HFFc6 (cell line): ENCODE results near the gene MIA. TPM values are rescaled to one million over a fixed set of nuclear protein-coding genes. Genes with fewer than 3 reads are reported as not detected.

Experiments
- DNase-seq: peaks from one replicate; pipeline ENCODE4 v3.0.0-alpha.2; 2018
- H3K27ac Mint-ChIP-seq: 2 replicates; pipeline ENCODE4 v1.8.0; 2020; ENCODE audit warnings: mild to moderate bottlenecking, mixed read lengths
- H3K27me3 Mint-ChIP-seq: 2 replicates; pipeline ENCODE4 v1.8.0; 2021; ENCODE audit warnings: mild to moderate bottlenecking, moderate library complexity, mixed read lengths; ENCODE audit not compliant: insufficient read depth
- H3K36me3 Mint-ChIP-seq: 2 replicates; pipeline ENCODE4 v1.8.0; 2021; ENCODE audit warnings: low read depth, mixed read lengths
- H3K4me1 Mint-ChIP-seq: 2 replicates; pipeline ENCODE4 v1.8.0; 2020; ENCODE audit warnings: low read depth, mixed read lengths
- H3K4me3 Mint-ChIP-seq: 2 replicates; pipeline ENCODE4 v1.8.0; 2020; ENCODE audit warnings: mild to moderate bottlenecking, moderate library complexity, mixed read lengths
- H3K9me3 Mint-ChIP-seq: 2 replicates; pipeline ENCODE4 v1.8.0; 2020; ENCODE audit warnings: mild to moderate bottlenecking, mixed read lengths
- total RNA-seq, 6 experiments: library from RNA; stranded (reverse); fragmentation: NEBNext Ultra II Directional; extraction: Animal tissue kit (Norgen Biotek cat#: 25700); gene quantifications; 2 replicates in 1 of 6; 3 replicates in 5 of 6; pipeline ENCODE4 v1.2.3, GENCODE V29; 2021
- TF ChIP-seq, protein P1 (sequence below): fragments of 200-600 bp; sonication (generic); IDR thresholded peaks from 2 replicates; pipeline ENCODE4 v1.5.0; 2021; ENCODE audit warnings: antibody characterized with exemption, mild to moderate bottlenecking

MIA gene
- total RNA-seq, 6 experiments from 2014 or later = not detected

DNA sequence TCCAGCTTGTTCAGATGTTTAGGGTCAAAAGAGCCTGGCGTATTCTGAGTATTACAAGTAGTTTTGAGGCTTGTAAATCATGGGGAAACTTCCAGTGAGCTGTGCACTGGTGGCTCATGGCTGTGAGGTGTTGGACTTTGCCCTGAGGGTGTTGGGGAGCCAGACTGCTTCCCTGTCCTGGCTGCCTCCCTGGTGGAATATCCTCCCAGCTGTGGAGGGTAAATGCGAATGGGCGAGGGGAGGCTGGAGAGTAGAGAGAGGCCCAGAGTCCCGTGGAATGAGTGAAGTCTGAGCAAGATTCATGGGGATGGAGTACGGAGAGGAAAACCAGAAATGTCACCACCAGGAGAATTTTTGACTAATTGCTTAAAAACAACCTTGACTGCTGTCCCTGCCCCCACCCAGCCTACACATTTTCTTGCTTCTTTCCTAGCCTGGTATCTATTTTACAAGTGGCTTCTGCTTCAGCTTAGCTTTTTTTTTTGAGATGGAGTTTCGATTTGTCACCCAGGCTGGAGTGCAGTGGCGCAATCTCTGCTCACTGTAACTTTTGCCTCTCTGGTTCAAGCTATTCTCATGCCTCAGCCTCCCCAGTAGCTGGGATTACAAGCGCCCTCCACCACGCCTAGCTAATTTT is 20.6 kb upstream of the MIA start:
- H3K27ac Mint-ChIP-seq = peak overlapping the region; percentile 64
- peak; percentile 21 for DNase-seq
- TF ChIP-seq, protein P1, sequence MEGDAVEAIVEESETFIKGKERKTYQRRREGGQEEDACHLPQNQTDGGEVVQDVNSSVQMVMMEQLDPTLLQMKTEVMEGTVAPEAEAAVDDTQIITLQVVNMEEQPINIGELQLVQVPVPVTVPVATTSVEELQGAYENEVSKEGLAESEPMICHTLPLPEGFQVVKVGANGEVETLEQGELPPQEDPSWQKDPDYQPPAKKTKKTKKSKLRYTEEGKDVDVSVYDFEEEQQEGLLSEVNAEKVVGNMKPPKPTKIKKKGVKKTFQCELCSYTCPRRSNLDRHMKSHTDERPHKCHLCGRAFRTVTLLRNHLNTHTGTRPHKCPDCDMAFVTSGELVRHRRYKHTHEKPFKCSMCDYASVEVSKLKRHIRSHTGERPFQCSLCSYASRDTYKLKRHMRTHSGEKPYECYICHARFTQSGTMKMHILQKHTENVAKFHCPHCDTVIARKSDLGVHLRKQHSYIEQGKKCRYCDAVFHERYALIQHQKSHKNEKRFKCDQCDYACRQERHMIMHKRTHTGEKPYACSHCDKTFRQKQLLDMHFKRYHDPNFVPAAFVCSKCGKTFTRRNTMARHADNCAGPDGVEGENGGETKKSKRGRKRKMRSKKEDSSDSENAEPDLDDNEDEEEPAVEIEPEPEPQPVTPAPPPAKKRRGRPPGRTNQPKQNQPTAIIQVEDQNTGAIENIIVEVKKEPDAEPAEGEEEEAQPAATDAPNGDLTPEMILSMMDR = no peak
- peaks cover 35% of the 10 kb centered on the region for H3K4me1 Mint-ChIP-seq
- H3K4me3 Mint-ChIP-seq = peak overlapping the region; percentile 28
- peaks cover 52% of the 10 kb centered on the region for H3K36me3 Mint-ChIP-seq
- peaks cover 6% of the 10 kb centered on the region for H3K27me3 Mint-ChIP-seq
- no peaks in the 10 kb centered on the region for H3K9me3 Mint-ChIP-seq

DNA sequence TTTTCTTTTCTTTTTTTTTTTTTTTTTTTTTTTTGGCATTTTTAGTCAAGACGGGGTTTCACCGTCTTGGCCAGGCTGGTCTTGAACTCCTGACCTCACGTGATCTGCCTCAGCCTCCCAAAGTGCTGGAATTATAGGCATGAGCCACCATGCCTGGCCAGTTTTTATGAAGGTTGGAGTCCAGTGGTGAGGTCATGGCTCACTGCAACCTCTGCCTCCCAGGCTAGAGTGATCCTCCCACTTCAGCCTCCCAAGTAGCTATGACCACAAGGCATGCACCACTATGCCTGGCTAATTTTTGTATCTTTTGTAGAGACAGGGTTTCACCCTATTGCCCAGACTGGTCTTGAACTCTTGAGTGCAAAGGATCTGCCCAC is 20.1 kb upstream of the MIA start:
- Mint-ChIP-seq H3K4me3 (no peak overlapping the region), H3K36me3 (peaks cover 51% of the 10 kb centered on the region), H3K4me1 (peaks cover 30% of the 10 kb centered on the region), H3K27me3 (peaks cover 6% of the 10 kb centered on the region), H3K9me3 (no peaks in the 10 kb centered on the region), H3K27ac (no peak overlapping the region)
- TF ChIP-seq, protein P1 = no peak
- no peak for DNase-seq

DNA sequence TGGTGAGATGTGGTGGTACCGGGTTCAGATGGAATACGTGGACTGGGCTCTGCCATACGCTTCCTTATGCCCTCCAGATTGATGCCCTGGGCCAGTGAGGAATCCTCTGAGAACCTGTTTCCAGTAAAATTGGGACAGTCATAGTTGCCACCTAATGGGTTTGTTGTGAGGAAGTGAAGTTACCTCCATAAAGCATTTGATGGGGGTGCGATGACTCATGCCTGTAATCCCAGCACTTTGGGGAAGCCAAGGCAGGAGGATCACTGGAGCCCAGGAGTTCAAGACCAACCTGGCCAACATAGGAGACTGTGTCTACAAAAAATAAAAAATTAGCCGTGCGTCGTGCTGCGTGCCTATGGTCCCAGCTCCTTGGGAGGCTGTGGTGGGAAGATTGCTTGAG is 19.5 kb upstream of the MIA start:
- peaks cover 2% of the 10 kb centered on the region for H3K27me3 Mint-ChIP-seq
- no peak overlapping the region; the same call in 1 of the 2 replicates for H3K27ac Mint-ChIP-seq
- H3K9me3 Mint-ChIP-seq = no peaks in the 10 kb centered on the region
- peaks cover 29% of the 10 kb centered on the region for H3K4me1 Mint-ChIP-seq
- no peak for DNase-seq
- TF ChIP-seq, protein P1 = no peak
- H3K4me3 Mint-ChIP-seq = no peak overlapping the region
- H3K36me3 Mint-ChIP-seq = peaks cover 55% of the 10 kb centered on the region

DNA sequence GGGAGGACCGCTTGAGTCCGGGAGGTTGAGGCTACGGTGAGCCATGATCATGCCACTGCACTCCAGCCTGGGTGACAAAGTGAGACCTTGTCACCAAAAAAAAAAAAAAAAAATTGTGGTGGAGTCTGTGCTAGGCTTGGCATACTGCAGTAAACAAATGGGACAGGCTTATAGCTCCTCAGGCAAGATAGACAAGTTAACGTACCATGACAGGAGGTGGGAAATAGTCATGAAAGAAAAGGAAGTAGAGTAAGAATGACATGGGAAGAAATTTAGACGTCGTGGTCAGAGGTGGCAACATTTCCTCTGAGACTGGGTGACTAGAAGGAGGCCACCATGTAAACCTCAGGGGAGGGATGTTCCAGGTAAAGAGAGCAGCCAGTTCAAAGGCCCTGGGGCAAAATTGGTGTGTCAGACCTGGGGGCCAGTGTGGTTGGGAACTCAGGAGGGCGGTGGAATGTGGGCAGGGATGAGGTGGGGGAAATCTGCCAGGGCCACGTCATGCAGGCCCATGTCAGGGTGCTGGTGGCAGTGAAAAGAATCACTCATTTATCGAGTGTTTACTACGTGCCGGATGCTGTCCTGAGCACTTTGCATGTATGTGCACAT is 18.7 kb upstream of the MIA start:
- peaks cover 29% of the 10 kb centered on the region for H3K4me1 Mint-ChIP-seq

DNA sequence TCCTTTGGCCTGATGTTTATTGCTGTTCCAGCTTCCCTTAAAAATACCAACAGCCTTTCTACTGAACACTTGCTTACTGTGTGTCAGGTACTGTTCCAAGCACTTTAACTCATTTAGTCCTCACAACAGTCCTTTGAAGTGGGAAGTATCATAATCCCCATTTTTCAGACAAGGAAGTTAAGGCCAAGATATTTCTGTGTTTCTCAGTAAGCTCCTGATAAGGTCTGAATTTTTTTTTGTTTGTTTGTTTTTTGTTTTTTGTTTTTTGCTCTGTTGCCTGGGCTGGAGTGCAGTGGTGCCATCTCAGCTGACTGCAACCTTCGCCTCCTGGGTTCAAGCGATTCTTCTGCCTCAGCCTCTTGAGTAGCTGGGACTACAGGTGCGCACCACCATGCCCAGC is 16.8 kb upstream of the MIA start:
- Mint-ChIP-seq H3K4me1 (peaks cover 23% of the 10 kb centered on the region), H3K4me3 (no peak overlapping the region), H3K36me3 (peaks cover 51% of the 10 kb centered on the region), H3K27me3 (peaks cover 4% of the 10 kb centered on the region), H3K27ac (no peak overlapping the region), H3K9me3 (no peaks in the 10 kb centered on the region)
- TF ChIP-seq, protein P1 = no peak
- no peak for DNase-seq

More for the DNA sequence above, 18.7 kb upstream of the MIA start:
- no peak for DNase-seq
- Mint-ChIP-seq H3K27me3 (peaks cover 2% of the 10 kb centered on the region), H3K9me3 (no peaks in the 10 kb centered on the region), H3K4me3 (no peak overlapping the region), H3K27ac (no peak overlapping the region; the same call in 1 of the 2 replicates), H3K36me3 (peaks cover 53% of the 10 kb centered on the region)
- TF ChIP-seq, protein P1 = no peak
